ENCODE measurements around the gene DDX10. TPM values are rescaled to one million over a fixed set of nuclear protein-coding genes. Genes with fewer than 3 reads are reported as not detected.

DDX10 gene
- polyA plus RNA-seq, 1 donor from 2014 or later, result 15.9 TPM

GRCh38 chr11:108886660-108887009 is 221.8 kb downstream of the DDX10 start:
- Histone ChIP-seq H2AFZ (ENCODE audit: low read depth, low read length) (no peak overlapping the region), H4K20me1 (ENCODE audit: insufficient read depth) (no peaks in the 10 kb centered on the region), H3K9me3 (ENCODE audit: low read length) (no peaks in the 10 kb centered on the region), H3K27ac (ENCODE audit: low read length) (no peak overlapping the region), H3K4me3 (ENCODE audit: low read length) (no peak overlapping the region), H3K27me3 (ENCODE audit: insufficient read depth, low read depth, low read length) (no peaks in the 10 kb centered on the region), H3K4me2 (ENCODE audit: low read length) (no peak overlapping the region), H3F3A (ENCODE audit: insufficient read depth, low read length, poor library complexity, severe bottlenecking) (peaks cover under 1% of the 10 kb centered on the region), H3K9ac (ENCODE audit: low read length) (no peak overlapping the region), H3K79me2 (replicated peaks; ENCODE audit: insufficient read depth, low read length) (no peaks in the 10 kb centered on the region), H3K36me3 (ENCODE audit: insufficient read depth, low read length) (no peaks in the 10 kb centered on the region), H3K9me2 (ENCODE audit: insufficient read depth, low read length) (no peaks in the 10 kb centered on the region)
- TF ChIP-seq REST (IDR thresholded peaks at IDR 0.05; ENCODE audit: borderline replicate concordance), result no peak
- no peak for TF ChIP-seq SMC3 (conservative IDR thresholded peaks at IDR 0.05; ENCODE audit: poor library complexity)
- no peak for TF ChIP-seq CTCF (IDR thresholded peaks at IDR 0.05; ENCODE audit: poor library complexity, severe bottlenecking)
- no peak for TF ChIP-seq TAF1 (IDR thresholded peaks at IDR 0.05; ENCODE audit: low read depth)
- TF ChIP-seq POLR2AphosphoS5 (IDR thresholded peaks at IDR 0.05), result no peak
- TF ChIP-seq EZH2 (IDR thresholded peaks at IDR 0.05; ENCODE audit: borderline replicate concordance, insufficient read depth, low read length, poor library complexity, severe bottlenecking), result no peak
- no peak for TF ChIP-seq RAD21 (conservative IDR thresholded peaks at IDR 0.05)
- no peak for TF ChIP-seq MXI1 (conservative IDR thresholded peaks at IDR 0.05; ENCODE audit: poor library complexity, severe bottlenecking)
- no peak for TF ChIP-seq EP300 (conservative IDR thresholded peaks at IDR 0.05; ENCODE audit: poor library complexity, severe bottlenecking)

DNA sequence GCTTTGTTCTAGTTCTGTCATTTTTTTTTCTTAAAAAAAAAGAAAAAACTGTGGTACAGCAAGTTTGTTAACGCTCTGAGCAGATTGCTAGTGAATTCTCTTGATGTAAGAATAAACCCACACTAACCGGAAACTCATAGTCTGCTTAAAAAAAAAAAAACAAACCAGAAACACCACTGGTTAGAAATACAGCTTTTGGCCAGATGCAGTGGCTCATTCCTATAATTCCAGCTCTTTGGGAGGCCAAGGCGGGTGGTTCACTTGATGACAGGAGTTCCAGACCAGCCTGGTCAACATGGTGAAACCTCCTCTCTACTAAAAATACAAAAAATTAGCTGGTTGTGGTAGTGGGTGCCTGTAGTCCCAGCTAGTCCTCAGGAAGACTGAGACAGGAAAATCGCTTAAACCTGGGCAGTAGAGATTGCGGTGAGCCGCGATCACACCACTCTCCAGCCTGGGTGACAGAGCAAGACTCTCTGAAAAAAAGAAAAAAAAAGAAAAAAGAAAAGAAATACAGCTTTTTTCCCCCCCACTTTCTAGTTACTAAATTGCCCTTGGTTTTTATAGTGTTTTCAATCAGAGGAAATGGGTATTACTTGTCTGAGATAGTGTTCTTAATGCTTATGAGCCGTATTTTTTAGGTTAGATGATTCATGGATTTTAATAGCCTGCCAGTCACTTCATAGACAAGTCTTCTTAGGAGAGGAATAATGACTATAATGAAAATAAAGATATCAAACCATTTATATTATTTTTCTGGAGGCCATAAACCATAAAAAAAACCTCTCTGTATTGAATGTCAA is 222.8 kb downstream of the DDX10 start:
- Histone ChIP-seq H3K9ac (ENCODE audit: low read length) (no peak overlapping the region), H3F3A (ENCODE audit: insufficient read depth, low read length, poor library complexity, severe bottlenecking) (no peaks in the 10 kb centered on the region), H3K36me3 (ENCODE audit: insufficient read depth, low read length) (no peaks in the 10 kb centered on the region), H3K9me2 (ENCODE audit: insufficient read depth, low read length) (no peaks in the 10 kb centered on the region), H2AFZ (ENCODE audit: low read depth, low read length) (no peak overlapping the region), H3K79me2 (replicated peaks; ENCODE audit: insufficient read depth, low read length) (no peaks in the 10 kb centered on the region), H3K4me2 (ENCODE audit: low read length) (no peak overlapping the region), H3K4me3 (ENCODE audit: low read length) (no peak overlapping the region), H3K27me3 (ENCODE audit: insufficient read depth, low read depth, low read length) (no peaks in the 10 kb centered on the region), H4K20me1 (ENCODE audit: insufficient read depth) (no peaks in the 10 kb centered on the region), H3K9me3 (ENCODE audit: low read length) (no peaks in the 10 kb centered on the region), H3K27ac (ENCODE audit: low read length) (peak overlapping the region; percentile 25)
- TF ChIP-seq POLR2AphosphoS5 (IDR thresholded peaks at IDR 0.05) (no peak), RAD21 (conservative IDR thresholded peaks at IDR 0.05) (no peak), EZH2 (IDR thresholded peaks at IDR 0.05; ENCODE audit: borderline replicate concordance, insufficient read depth, low read length, poor library complexity, severe bottlenecking) (no peak), MXI1 (conservative IDR thresholded peaks at IDR 0.05; ENCODE audit: poor library complexity, severe bottlenecking) (no peak), EP300 (conservative IDR thresholded peaks at IDR 0.05; ENCODE audit: poor library complexity, severe bottlenecking) (no peak), CTCF (IDR thresholded peaks at IDR 0.05; ENCODE audit: poor library complexity, severe bottlenecking) (no peak), TAF1 (IDR thresholded peaks at IDR 0.05; ENCODE audit: low read depth) (no peak), REST (IDR thresholded peaks at IDR 0.05; ENCODE audit: borderline replicate concordance) (no peak), SMC3 (conservative IDR thresholded peaks at IDR 0.05; ENCODE audit: poor library complexity) (no peak)
